DOHH2 (cell line): ENCODE measurements around the gene ZSCAN1.

Experiments used
- CTCF ChIP-seq: fragments of 200-600 bp; sonication (generic); IDR thresholded peaks from one replicate; pipeline ENCODE4 v1.5.1; 2014; ENCODE audit warnings: antibody characterized with exemption, mild to moderate bottlenecking, low read depth, low read length; ENCODE audit not compliant: poor library complexity, severe bottlenecking
- EZH2phosphoT487 ChIP-seq: fragments of 200-600 bp; sonication (generic); IDR thresholded peaks from 2 replicates; pipeline ENCODE4 v1.6.1; 2017; ENCODE audit warnings: borderline replicate concordance, mild to moderate bottlenecking, antibody characterized with exemption, low read length, moderate library complexity, mixed read lengths

DNA sequence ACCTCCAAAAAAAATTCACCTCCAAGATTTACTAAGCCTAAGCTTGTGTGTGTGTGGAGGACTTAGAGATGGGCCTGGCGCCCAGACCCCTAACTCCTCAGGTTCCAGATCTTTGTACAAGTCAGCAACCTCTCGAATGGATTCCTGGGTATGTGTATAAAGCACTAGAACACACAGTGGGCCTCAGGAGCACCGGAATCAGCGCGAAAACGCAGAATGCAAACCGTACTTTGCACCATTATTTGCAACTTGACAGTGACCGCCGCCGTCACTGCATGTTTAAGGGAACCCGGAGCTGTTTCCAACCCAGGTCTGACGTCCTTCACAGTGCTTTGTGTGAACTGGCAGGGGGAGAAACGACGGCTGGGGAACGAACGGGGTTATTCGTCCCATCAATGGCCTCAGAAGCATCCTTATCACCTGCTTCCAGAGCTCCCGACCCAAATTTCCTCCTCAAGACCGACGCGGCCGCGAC lies 31.9 kb upstream of the ZSCAN1 start:
- TF ChIP-seq CTCF (no peak), EZH2phosphoT487 (no peak)
